Sigmoid colon (tissue), 4 donors: ENCODE measurements around the gene CCDC91.

Source experiments
- EP300 ChIP-seq, 4 donors: sonication (generic); formaldehyde crosslinking; IDR thresholded peaks; one replicate each; pipeline ENCODE4 v1.6.1; 2017; ENCODE audit warnings: antibody characterized with exemption in 4 of 4
- POLR2A ChIP-seq, 2 donors: fragments of 450-650 bp; IDR thresholded peaks; one replicate each; pipeline ENCODE4 v1.6.1; 2016; ENCODE audit warnings: antibody characterized with exemption in 2 of 2, mild to moderate bottlenecking in 2 of 2, moderate library complexity in 2 of 2
- POLR2AphosphoS5 ChIP-seq, 4 donors: sonication (generic); formaldehyde crosslinking; IDR thresholded peaks; one replicate each; pipeline ENCODE4 v1.6.1; 2017; ENCODE audit warnings: antibody characterized with exemption in 4 of 4
- TF ChIP-seq, protein P1 (sequence below), 4 experiments: fragments of 450-650 bp in 3 of 4; fragments of 200-600 bp in 1 of 4; IDR thresholded peaks; one replicate each; pipeline ENCODE4 v1.5.1; 2016 to 2019; ENCODE audit warnings: antibody characterized with exemption in 4 of 4, mild to moderate bottlenecking in 3 of 4, moderate library complexity in 2 of 4

DNA sequence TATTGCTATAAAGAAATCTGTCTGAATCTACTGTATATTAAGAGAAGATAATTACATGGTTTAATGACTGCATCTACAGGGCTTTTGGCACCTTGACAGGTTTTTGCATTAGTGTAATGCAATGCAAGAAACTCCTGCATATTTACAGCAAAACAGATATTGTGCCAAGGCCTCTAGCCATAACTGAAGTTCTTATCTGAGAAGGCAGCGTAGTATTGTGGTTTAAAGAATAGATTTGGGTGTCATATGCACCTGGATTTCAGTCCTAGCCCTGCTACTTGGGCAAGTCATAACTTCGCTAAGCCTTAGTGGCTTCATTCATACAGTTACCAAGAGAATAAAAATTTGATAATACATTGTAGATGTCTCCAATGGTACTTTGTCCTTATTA lies 350.1 kb downstream of the CCDC91 start:
- TF ChIP-seq EP300 (IDR thresholded peaks at IDR 0.05) (no peak), POLR2A (IDR thresholded peaks at IDR 0.05) (no peak), POLR2AphosphoS5 (IDR thresholded peaks at IDR 0.05) (no peak)
- TF ChIP-seq, protein P1, sequence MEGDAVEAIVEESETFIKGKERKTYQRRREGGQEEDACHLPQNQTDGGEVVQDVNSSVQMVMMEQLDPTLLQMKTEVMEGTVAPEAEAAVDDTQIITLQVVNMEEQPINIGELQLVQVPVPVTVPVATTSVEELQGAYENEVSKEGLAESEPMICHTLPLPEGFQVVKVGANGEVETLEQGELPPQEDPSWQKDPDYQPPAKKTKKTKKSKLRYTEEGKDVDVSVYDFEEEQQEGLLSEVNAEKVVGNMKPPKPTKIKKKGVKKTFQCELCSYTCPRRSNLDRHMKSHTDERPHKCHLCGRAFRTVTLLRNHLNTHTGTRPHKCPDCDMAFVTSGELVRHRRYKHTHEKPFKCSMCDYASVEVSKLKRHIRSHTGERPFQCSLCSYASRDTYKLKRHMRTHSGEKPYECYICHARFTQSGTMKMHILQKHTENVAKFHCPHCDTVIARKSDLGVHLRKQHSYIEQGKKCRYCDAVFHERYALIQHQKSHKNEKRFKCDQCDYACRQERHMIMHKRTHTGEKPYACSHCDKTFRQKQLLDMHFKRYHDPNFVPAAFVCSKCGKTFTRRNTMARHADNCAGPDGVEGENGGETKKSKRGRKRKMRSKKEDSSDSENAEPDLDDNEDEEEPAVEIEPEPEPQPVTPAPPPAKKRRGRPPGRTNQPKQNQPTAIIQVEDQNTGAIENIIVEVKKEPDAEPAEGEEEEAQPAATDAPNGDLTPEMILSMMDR (IDR thresholded peaks at IDR 0.05): no peak
